Lung (tissue), 12 donors: ENCODE results near the gene PPARD. TPM values are rescaled to one million over a fixed set of nuclear protein-coding genes. Genes with fewer than 3 reads are reported as not detected.

Experiments used
- ATAC-seq: fragments of 200-7000 bp; cut with Tn5 transposase; one replicate; pipeline ENCODE4 v1.9.1; 2020; ENCODE audit warnings: moderate number of reproducible peaks; ENCODE audit not compliant: insufficient read depth, low FRiP score
- DNase-seq, 3 donors: peaks; one replicate each; pipeline ENCODE4 v3.0.0-alpha.2; 2013 to 2017
- H3K27ac ChIP-seq, 2 donors: one replicate each; pipeline ENCODE4 v1.5.1; 2013; ENCODE audit warnings: mild to moderate bottlenecking in 2 of 2, moderate library complexity in 2 of 2, control low read depth in 1 of 2, inconsistent platforms in 1 of 2, low read depth in 1 of 2, low read length in 1 of 2
- H3K27me3 ChIP-seq, 3 donors: one replicate each; pipeline ENCODE4 v1.5.1; 2013; ENCODE audit warnings: low read length in 2 of 3; ENCODE audit not compliant: control insufficient read depth in 3 of 3, insufficient read depth in 3 of 3
- H3K36me3 ChIP-seq, 4 donors: one replicate each; pipeline ENCODE4 v1.5.1; 2013; ENCODE audit warnings: low read length in 4 of 4, mild to moderate bottlenecking in 1 of 4, moderate library complexity in 1 of 4; ENCODE audit not compliant: control insufficient read depth in 4 of 4, insufficient read depth in 4 of 4
- H3K4me1 ChIP-seq, 5 donors: one replicate each; pipeline ENCODE4 v1.5.1; 2013; ENCODE audit warnings: low read length in 5 of 5, mild to moderate bottlenecking in 2 of 5, moderate library complexity in 1 of 5; ENCODE audit not compliant: control insufficient read depth in 5 of 5, insufficient read depth in 5 of 5
- H3K4me3 ChIP-seq: one replicate; pipeline ENCODE4 v1.5.1; 2013; ENCODE audit warnings: mild to moderate bottlenecking, control low read depth, moderate library complexity
- H3K9ac ChIP-seq, 2 donors: one replicate each; pipeline ENCODE4 v1.5.1; 2013; ENCODE audit warnings: low read length in 2 of 2, control low read depth in 1 of 2; ENCODE audit not compliant: insufficient read depth in 1 of 2
- H3K9me3 ChIP-seq, 4 donors: one replicate each; pipeline ENCODE4 v1.5.1; 2013; ENCODE audit warnings: low read length in 3 of 4, mild to moderate bottlenecking in 1 of 4, moderate library complexity in 1 of 4; ENCODE audit not compliant: control insufficient read depth in 4 of 4, insufficient read depth in 3 of 4
- CTCF ChIP-seq: IDR thresholded peaks from 2 replicates; pipeline ENCODE4 v1.5.1; 2012; ENCODE audit warnings: mild to moderate bottlenecking; ENCODE audit errors: control extremely low read depth, extremely low read depth
- WGBS, 2 donors: extraction: QIAGEN DNeasy Blood & Tissue Kit; methylation state at CpG; one replicate each; pipeline ENCODE4 v1.1.7; 2013; 5-methylcytosine and 5-hydroxymethylcytosine counted together
- polyA plus RNA-seq, 2 donors: library from polyadenylated mRNA; stranded (reverse); fragments of 200-250 nt; gene quantifications; one replicate each; pipeline ENCODE4 v1.2.1, GENCODE V29; 2013
- total RNA-seq, 2 donors: library from RNA; depleted of rRNA in 1 of 2; stranded (reverse); fragments of >200 nt in 1 of 2; gene quantifications; one replicate each; pipeline ENCODE4 v1.2.1, GENCODE V29; 2014 to 2021
- donor health status: control.
- donor health status: control.
- donor health status: Bipolar disorder and iron deficiency.
- donor health status: healthy.
- donor health status: DM: yes; HTN: yes; CAD: no.

PPARD gene
- total and polyA plus RNA-seq, 4 donors, result 11.3 to 27.8 (median 24.5) TPM

GRCh38 chr6:35352735-35353134 is 10.4 kb downstream of the PPARD start:
- Histone ChIP-seq H3K27me3 (no peaks in the 10 kb centered on the region), H3K36me3 (peaks cover 7 to 39% (median 22%) of the 10 kb centered on the region in 4 donors), H3K4me1 (peaks cover 0 to 1% (median 0%) of the 10 kb centered on the region in 5 donors), H3K27ac (no peak overlapping the region), H3K4me3 (no peak overlapping the region), H3K9me3 (no peaks in the 10 kb centered on the region), H3K9ac (no peak overlapping the region)
- no peak for TF ChIP-seq CTCF
- WGBS, 2 donors, result 97 to 100% methylated on average over 2 of the region's 2 CpGs
- DNase-seq (no peak), ATAC-seq (no peak)

GRCh38 chr6:35354361-35355135 is 12.2 kb downstream of the PPARD start:
- DNase-seq, result no peak
- H3K27me3 ChIP-seq, result no peaks in the 10 kb centered on the region
- H3K36me3 ChIP-seq, result peaks cover 4 to 30% (median 21%) of the 10 kb centered on the region in 4 donors
- no peak overlapping the region for H3K27ac ChIP-seq
- H3K4me3 ChIP-seq, result no peak overlapping the region
- H3K4me1 ChIP-seq, result peaks cover 0 to 13% (median 0%) of the 10 kb centered on the region in 5 donors
- TF ChIP-seq CTCF, result no peak
- ATAC-seq, result no peak
- H3K9me3 ChIP-seq, result no peaks in the 10 kb centered on the region
- 96% methylated on average over 13 of the region's 13 CpGs for WGBS, 2 donors
- no peak overlapping the region for H3K9ac ChIP-seq

- Histone ChIP-seq H3K36me3 (peaks cover 4 to 29% (median 20%) of the 10 kb centered on the region in 4 donors), H3K9me3 (no peaks in the 10 kb centered on the region), H3K9ac (no peak overlapping the region), H3K27me3 (no peaks in the 10 kb centered on the region), H3K4me3 (no peak overlapping the region), H3K4me1 (peaks cover 0 to 18% (median 7%) of the 10 kb centered on the region in 5 donors), H3K27ac (no peak overlapping the region)
- WGBS, 2 donors, result 86 to 97% methylated on average over 1 of the region's 1 CpG
- ATAC-seq (no peak), DNase-seq (no peak)
- no peak for TF ChIP-seq CTCF
Observed at GRCh38 chr6:35356391-35356790, 14.0 kb downstream of the PPARD start.
